Activated naive CD8-positive, alpha-beta T cell treated with anti-CD3 and anti-CD28 coated beads for 36 hours (primary cell): ENCODE measurements around the gene NAA25. TPM values are rescaled to one million over a fixed set of nuclear protein-coding genes. Genes with fewer than 3 reads are reported as not detected.
"Not testable (repeated sequence)": the region's sequence is repeated elsewhere in the genome, so short reads cannot be mapped to it uniquely, and the experiment has no call there.

Experiments used
- DNase-seq: peaks from one replicate; pipeline ENCODE4 v3.0.0; 2021
- H3K27ac Mint-ChIP-seq: one replicate; pipeline ENCODE4 v1.8.0; 2022; ENCODE audit warnings: mild to moderate bottlenecking, moderate library complexity, mixed read lengths
- H3K27me3 Mint-ChIP-seq: one replicate; pipeline ENCODE4 v1.8.0; 2022; ENCODE audit warnings: mild to moderate bottlenecking, mixed read lengths
- H3K36me3 Mint-ChIP-seq: one replicate; pipeline ENCODE4 v1.8.0; 2021; ENCODE audit warnings: mild to moderate bottlenecking, mixed read lengths
- H3K4me1 Mint-ChIP-seq: one replicate; pipeline ENCODE4 v1.8.0; 2021; ENCODE audit warnings: mixed read lengths
- H3K4me3 Mint-ChIP-seq: one replicate; pipeline ENCODE4 v1.8.0; 2022; ENCODE audit warnings: mild to moderate bottlenecking, moderate library complexity, mixed read lengths
- H3K9me3 Mint-ChIP-seq: one replicate; pipeline ENCODE4 v1.8.0; 2022; ENCODE audit warnings: mixed read lengths
- total RNA-seq, 2 experiments: library from RNA; stranded (reverse); gene quantifications; one replicate each; pipeline ENCODE4 v1.2.3, GENCODE V29; 2021

Gene NAA25
- total RNA-seq, 2 experiments from 2014 or later: 51.3 to 54.9 TPM

- not testable (repeated sequence) for H3K27me3 Mint-ChIP-seq, H3K27ac Mint-ChIP-seq, H3K4me3 Mint-ChIP-seq, H3K4me1 Mint-ChIP-seq, H3K9me3 Mint-ChIP-seq, DNase-seq
- H3K36me3 Mint-ChIP-seq: peaks cover 29% of the 10 kb centered on the region
Observed at GRCh38 chr12:112036614-112037013, 72.0 kb downstream of the NAA25 start.

GRCh38 chr12:112035219-112035785 is 73.3 kb downstream of the NAA25 start:
- Mint-ChIP-seq H3K27me3 (no peaks in the 10 kb centered on the region), H3K4me1 (peaks cover 2% of the 10 kb centered on the region), H3K9me3 (no peaks in the 10 kb centered on the region), H3K27ac (peak overlapping the region; percentile 42), H3K36me3 (peaks cover 34% of the 10 kb centered on the region), H3K4me3 (no peak overlapping the region)
- no peak for DNase-seq

DNA sequence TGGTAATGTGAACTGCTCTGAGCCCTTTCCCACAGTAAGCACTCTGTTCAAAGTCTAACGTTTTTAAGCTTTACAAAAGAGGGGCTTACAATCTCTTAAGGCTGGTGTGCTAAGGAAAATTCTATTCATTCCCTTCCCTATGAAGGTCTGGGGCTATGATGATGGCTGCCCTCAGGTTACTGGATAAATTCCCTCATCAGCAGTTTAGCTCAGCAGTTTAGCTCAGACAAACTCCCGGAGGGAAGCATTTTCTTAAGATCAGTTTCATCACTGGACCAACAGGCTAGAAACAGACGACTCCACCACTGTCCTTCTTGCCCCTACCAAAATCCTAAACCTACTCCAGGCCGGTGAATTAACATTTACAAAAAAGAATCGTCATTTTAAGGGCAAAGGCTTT is 76.3 kb downstream of the NAA25 start:
- Mint-ChIP-seq H3K27ac (no peak overlapping the region), H3K4me1 (peaks cover 10% of the 10 kb centered on the region), H3K27me3 (no peaks in the 10 kb centered on the region), H3K4me3 (no peak overlapping the region), H3K9me3 (no peaks in the 10 kb centered on the region), H3K36me3 (peaks cover 26% of the 10 kb centered on the region)
- DNase-seq: no peak

DNA sequence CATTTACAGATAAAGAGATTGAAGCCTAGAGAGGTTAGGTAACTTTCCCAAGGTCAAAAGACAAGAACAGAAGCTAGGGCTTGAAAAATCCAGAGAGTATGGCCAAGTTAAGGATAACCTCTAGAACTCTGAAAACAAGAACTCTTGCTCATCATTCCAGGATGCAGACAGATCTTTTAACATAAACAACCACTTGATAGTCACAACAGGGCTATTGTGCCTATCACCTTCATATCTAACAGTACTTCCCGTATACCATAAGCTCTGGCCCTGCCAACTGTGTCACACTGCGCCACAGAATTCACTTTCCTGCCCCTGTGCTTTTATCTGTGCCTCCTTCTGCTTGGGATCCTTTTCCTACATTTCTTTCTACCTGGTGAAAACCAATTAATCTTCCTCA is 77.1 kb downstream of the NAA25 start:
- Mint-ChIP-seq H3K36me3 (peaks cover 25% of the 10 kb centered on the region), H3K4me3 (no peak overlapping the region)

DNA sequence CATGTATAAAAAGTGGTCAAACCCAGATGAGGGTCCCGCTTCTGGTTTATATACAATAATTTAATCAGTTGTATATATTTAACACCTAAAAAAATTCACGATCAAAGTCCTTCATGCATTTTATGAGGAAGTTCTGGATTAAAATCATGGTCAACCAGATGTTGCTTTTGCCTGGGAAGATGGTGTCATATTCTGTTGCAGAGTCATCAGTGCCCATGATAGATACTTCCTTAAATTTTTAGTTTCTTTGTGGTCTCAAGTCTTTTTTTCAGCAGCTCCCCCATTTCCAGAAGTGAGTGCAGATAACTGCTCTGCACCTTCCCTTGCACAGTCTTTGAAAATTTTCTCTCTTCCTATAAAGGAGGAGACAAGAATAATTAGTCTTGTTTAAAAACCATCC is 79.3 kb downstream of the NAA25 start:
- Mint-ChIP-seq H3K36me3 (peaks cover 35% of the 10 kb centered on the region), H3K27ac (no peak overlapping the region)

More for the DNA sequence above, 77.1 kb downstream of the NAA25 start:
- Mint-ChIP-seq H3K27ac (peak overlapping the region; percentile 69), H3K4me1 (peaks cover 12% of the 10 kb centered on the region), H3K27me3 (no peaks in the 10 kb centered on the region), H3K9me3 (no peaks in the 10 kb centered on the region)
- no peak for DNase-seq

DNA sequence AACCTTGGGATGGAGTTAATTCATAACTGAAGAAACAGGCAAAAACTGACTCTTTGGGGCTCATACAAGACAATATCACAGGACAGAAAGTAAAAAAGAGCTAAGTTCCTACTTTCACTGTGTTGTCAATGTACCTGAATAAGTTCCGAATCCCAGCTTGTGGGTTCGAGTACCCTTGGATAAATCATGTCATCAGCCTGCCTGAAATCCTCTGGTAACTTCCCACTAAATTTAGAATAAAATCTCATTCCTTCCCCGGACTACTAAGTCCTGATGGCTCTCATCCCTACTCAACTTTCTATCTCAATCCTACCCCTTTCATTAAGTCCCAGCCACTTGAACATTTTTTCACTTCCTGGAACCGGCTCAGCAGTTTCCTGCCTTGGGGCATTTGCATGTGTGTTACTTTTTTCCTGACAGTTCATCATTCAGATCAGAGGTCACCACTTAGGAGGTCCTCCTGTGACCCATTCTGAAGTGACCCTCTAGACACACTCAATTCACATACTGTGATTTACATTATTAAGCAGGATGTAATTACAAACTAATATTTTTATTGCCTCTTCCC is 82.7 kb downstream of the NAA25 start:
- H3K4me1 Mint-ChIP-seq: peaks cover 36% of the 10 kb centered on the region
- no peak for DNase-seq
- H3K27me3 Mint-ChIP-seq: no peaks in the 10 kb centered on the region
- no peak overlapping the region for H3K4me3 Mint-ChIP-seq
- peaks cover 35% of the 10 kb centered on the region for H3K36me3 Mint-ChIP-seq
- H3K9me3 Mint-ChIP-seq: no peaks in the 10 kb centered on the region
- H3K27ac Mint-ChIP-seq: peak overlapping the region; percentile 76

More for the DNA sequence above, 79.3 kb downstream of the NAA25 start:
- Mint-ChIP-seq H3K27me3 (no peaks in the 10 kb centered on the region), H3K9me3 (no peaks in the 10 kb centered on the region), H3K4me1 (peaks cover 21% of the 10 kb centered on the region), H3K4me3 (no peak overlapping the region)
- DNase-seq: no peak

DNA sequence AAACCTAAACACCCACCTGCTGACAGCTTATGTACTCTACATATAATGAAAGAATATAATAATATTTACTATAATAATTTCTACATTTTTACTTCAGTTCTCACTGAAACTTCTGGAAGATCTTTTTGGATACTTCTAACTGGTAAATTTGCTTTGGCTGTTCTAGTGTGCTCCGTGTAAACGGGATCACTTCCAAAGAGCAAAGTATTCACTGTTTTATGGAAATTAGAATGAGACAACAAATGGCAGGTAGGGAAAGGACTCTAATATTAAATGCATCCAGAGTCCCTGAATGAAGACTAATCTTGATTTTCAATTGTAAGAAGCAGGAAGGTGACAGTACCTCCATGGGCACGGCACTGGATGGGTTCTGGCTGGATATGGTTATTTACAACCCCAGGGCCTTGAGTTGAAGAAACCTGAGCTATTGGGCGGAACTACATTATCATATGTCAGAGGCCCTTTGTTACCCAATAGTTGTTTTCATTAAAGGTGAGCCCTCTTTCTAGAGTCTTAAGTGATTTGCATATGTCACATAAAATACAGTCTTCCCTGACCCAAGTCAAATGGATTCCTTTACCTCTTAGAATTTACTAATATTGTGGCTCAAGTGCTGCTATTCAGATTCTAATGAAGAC is 84.7 kb downstream of the NAA25 start:
- H3K9me3 Mint-ChIP-seq: no peaks in the 10 kb centered on the region
- peaks cover 30% of the 10 kb centered on the region for H3K36me3 Mint-ChIP-seq
- no peak overlapping the region for H3K27ac Mint-ChIP-seq
- peaks cover 50% of the 10 kb centered on the region for H3K4me1 Mint-ChIP-seq
- no peak overlapping the region for H3K4me3 Mint-ChIP-seq
- H3K27me3 Mint-ChIP-seq: no peaks in the 10 kb centered on the region
- no peak for DNase-seq

GRCh38 chr12:112022241-112023016 is 86.2 kb downstream of the NAA25 start:
- Mint-ChIP-seq H3K4me3 (no peak overlapping the region), H3K27ac (peak overlapping the region; percentile 55), H3K4me1 (peaks cover 51% of the 10 kb centered on the region), H3K9me3 (no peaks in the 10 kb centered on the region), H3K27me3 (no peaks in the 10 kb centered on the region), H3K36me3 (peaks cover 31% of the 10 kb centered on the region)
- no peak for DNase-seq

DNA sequence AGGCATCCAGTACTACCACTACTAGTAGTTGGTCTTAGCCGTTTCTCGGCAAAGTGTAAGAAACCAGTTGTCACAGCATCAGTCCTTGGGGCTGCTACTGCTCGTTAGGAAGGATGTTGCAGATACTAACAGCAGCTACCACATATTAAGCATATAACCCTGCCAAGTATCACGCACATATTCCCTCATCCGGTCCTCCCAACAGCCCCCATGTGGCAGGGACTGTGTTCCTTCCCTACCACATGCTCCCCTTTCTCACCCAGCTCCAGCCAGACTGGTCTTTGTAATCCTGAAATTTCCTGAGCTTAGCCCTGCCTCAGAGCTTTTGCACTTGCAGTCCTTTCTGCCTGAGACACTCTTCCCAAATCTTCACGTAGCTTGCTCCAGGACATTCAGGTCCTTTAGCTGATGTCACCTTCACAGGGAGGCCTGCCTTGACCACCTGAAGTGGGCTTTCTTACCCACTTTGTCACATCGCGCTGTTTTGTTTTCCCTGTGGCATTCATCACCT is 87.6 kb downstream of the NAA25 start:
- Mint-ChIP-seq H3K27ac (peak overlapping the region; percentile 74), H3K4me3 (no peak overlapping the region), H3K4me1 (peaks cover 53% of the 10 kb centered on the region), H3K27me3 (no peaks in the 10 kb centered on the region), H3K36me3 (peaks cover 32% of the 10 kb centered on the region), H3K9me3 (peaks cover 3% of the 10 kb centered on the region)
- no peak for DNase-seq

- H3K27me3 Mint-ChIP-seq: no peaks in the 10 kb centered on the region
- no peak overlapping the region for H3K4me3 Mint-ChIP-seq
- H3K36me3 Mint-ChIP-seq: peaks cover 38% of the 10 kb centered on the region
- peaks cover 7% of the 10 kb centered on the region for H3K9me3 Mint-ChIP-seq
- no peak for DNase-seq
- peaks cover 54% of the 10 kb centered on the region for H3K4me1 Mint-ChIP-seq
- peak overlapping the region; percentile 59 for H3K27ac Mint-ChIP-seq
Observed at GRCh38 chr12:112018571-112019237, 89.9 kb downstream of the NAA25 start.

DNA sequence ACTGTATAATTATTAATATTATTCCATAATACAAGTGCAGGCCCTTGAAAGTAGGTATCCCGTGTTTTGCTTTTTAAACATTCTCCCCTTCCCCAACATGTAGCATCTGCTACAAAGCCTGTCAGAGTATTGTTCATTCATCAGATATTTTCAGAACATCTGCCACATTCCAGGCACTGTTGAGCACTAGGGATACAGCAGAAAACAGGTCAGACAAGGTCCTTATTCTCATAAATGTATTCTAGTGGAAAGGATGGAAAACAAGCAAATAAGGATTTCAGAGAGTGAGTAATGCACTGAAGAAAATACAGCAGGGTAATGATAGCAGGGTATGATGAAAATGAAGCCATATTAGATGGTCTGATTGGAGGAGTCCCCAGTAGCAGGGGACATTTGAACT is 91.5 kb downstream of the NAA25 start:
- Mint-ChIP-seq H3K27ac (no peak overlapping the region), H3K9me3 (peaks cover 7% of the 10 kb centered on the region), H3K4me1 (peaks cover 43% of the 10 kb centered on the region), H3K4me3 (no peak overlapping the region), H3K36me3 (peaks cover 38% of the 10 kb centered on the region), H3K27me3 (no peaks in the 10 kb centered on the region)
- no peak for DNase-seq

DNA sequence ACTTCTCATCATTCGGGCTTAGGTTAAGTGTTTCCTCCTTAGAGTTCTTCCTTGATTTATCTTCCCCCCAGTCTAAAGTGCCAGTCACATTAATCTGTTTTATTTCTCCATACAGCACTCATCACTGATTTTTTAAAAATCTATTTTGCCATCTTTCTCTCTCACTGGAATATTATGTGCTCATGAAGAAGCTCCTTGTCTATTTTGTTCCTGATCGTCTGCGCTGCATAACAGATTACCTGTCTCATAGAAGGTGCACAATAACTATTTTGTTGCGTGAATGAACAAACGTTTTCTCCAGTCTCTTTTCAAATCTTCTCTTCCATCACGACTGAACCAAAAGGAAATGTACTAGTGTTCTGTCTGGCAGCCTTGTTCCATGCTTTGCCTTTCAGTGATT is 92.6 kb downstream of the NAA25 start:
- Mint-ChIP-seq H3K9me3 (peaks cover 12% of the 10 kb centered on the region), H3K36me3 (peaks cover 44% of the 10 kb centered on the region), H3K4me1 (peaks cover 53% of the 10 kb centered on the region), H3K27me3 (no peaks in the 10 kb centered on the region), H3K4me3 (peak overlapping the region; percentile 32), H3K27ac (peak overlapping the region; percentile 34)
- no peak for DNase-seq

GRCh38 chr12:112013601-112014402 is 94.8 kb downstream of the NAA25 start:
- Mint-ChIP-seq H3K36me3 (peaks cover 50% of the 10 kb centered on the region), H3K4me1 (peaks cover 45% of the 10 kb centered on the region), H3K9me3 (peaks cover 12% of the 10 kb centered on the region), H3K27me3 (no peaks in the 10 kb centered on the region), H3K27ac (peak overlapping the region; percentile 92), H3K4me3 (peak overlapping the region; percentile 85)
- DNase-seq: peak; percentile 78
